GM12864 (cell line): Measurements from ENCODE around the gene RNF213.

Source experiments
- DNase-seq: peaks from one replicate; pipeline ENCODE4 v3.0.0-alpha.2; 2011; ENCODE audit warnings: low read depth
- H3K4me3 ChIP-seq: 2 replicates; pipeline ENCODE4 v1.5.1; 2011; ENCODE audit warnings: mild to moderate bottlenecking, low read depth, low read length, control low read depth
- TF ChIP-seq, protein P1 (sequence below): IDR thresholded peaks from 2 replicates; pipeline ENCODE4 v1.5.1; 2011; ENCODE audit warnings: low read depth, mild to moderate bottlenecking, moderate library complexity, low read length, control low read depth, inconsistent platforms; ENCODE audit errors: missing control alignments

RNF213 gene

DNA sequence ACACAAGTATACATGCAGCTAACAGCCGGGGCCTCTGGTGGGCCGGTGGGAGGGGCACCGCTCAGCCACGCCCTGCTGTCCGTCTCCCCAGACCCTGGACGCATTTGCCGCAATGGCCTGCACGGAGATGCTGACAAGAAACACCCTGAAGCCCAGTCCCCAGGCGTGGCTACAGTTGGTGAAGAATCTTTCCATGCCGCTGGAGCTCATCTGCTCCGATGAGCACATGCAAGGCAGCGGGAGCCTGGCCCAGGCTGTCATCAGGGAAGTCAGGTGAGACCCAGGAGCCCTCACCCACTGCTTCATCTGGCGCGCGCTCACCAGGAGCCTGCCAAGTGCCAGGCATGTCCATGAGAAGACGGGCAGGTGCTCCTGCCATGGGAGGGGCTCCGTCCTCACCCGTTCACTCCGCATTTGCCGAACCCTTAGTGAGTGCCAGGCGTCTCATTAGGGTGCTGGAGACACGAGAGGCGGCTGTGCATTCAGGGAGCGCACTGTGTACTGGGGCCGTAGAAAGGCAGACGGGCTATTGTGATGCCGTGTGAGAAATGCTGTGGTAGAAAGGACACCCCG, 103.0 kb downstream of the RNF213 start:
- TF ChIP-seq, protein P1, sequence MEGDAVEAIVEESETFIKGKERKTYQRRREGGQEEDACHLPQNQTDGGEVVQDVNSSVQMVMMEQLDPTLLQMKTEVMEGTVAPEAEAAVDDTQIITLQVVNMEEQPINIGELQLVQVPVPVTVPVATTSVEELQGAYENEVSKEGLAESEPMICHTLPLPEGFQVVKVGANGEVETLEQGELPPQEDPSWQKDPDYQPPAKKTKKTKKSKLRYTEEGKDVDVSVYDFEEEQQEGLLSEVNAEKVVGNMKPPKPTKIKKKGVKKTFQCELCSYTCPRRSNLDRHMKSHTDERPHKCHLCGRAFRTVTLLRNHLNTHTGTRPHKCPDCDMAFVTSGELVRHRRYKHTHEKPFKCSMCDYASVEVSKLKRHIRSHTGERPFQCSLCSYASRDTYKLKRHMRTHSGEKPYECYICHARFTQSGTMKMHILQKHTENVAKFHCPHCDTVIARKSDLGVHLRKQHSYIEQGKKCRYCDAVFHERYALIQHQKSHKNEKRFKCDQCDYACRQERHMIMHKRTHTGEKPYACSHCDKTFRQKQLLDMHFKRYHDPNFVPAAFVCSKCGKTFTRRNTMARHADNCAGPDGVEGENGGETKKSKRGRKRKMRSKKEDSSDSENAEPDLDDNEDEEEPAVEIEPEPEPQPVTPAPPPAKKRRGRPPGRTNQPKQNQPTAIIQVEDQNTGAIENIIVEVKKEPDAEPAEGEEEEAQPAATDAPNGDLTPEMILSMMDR, result no peak
- DNase-seq, result no peak
- H3K4me3 ChIP-seq, result no peak overlapping the region

GRCh38 chr17:80364091-80364691, 103.5 kb downstream of the RNF213 start:
- no peak for DNase-seq
- no peak overlapping the region for H3K4me3 ChIP-seq
- TF ChIP-seq, protein P1, result no peak

DNA sequence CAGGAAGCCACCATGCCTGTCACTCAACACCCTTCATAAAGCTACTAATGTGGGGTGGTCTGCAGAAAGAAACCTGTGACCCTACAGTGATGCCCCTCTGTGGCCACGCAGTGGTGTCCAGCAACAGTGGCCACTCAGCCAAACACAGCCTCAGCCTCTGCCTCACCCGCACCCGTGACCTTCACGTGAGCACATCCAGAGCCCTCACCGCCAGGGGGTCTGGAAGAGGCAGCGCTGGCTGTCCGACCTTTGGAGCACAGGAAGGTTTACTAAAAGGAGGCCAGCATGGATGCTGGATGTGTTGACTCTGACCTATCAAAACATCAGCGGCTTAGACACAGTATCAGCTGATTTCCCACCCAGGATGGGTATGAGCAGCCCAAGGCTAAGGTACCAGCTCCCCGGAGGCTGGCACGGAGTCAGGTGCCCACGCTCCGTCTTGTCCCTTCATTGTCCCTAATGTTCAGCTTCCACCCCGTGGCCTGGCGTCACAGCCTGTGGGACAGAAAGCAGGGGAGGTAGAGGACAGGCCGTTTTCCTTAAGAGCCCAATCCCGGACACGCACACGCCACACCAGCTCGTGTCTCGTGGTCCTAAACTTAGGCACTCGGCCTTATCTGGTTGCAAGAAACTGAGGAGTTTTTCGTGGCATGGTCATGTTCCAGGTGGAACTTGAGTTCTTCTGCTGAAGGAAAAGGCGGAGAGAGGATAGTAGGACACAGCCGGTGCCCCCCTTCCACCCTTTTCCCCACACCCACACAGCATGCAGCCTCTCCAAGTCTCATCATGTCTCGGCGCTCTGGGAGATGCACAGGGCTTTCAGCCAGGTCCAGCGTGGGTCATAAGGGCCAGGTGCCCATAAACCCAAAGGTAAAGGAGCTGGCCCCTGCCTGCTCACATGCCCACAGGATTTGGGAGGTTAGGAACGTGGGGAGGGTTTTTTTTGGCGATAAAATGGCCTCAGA, 104.6 kb downstream of the RNF213 start:
- TF ChIP-seq, protein P1, result no peak
- no peak for DNase-seq
- no peak overlapping the region for H3K4me3 ChIP-seq

DNA sequence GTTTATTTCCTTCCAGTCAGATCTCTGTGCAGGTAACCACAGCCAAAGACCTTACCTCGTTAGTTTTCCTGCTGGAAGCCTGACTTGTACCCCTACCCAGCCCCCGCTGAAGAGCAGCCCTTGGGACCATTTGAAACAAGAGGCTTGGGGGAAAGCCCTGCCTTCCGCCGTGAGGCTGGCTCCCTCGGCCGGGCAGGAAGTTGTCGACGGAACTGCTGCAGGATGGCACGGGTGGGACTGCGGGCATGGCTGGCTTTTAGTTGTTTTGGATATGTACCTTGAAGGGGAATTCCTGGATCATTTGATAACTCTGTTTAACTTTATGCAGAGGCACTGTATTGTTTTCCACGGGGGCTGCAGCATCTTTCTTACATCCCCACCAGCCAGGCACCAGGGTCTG, 105.3 kb downstream of the RNF213 start:
- H3K4me3 ChIP-seq, result no peak overlapping the region
- no peak for DNase-seq
- TF ChIP-seq, protein P1, result no peak

GRCh38 chr17:80367503-80367902, 106.9 kb downstream of the RNF213 start:
- TF ChIP-seq, protein P1, result no peak
- H3K4me3 ChIP-seq, result no peak overlapping the region
- no peak for DNase-seq

- no peak overlapping the region for H3K4me3 ChIP-seq
- DNase-seq, result no peak
- TF ChIP-seq, protein P1, result no peak
Observed at GRCh38 chr17:80371196-80371595, 110.5 kb downstream of the RNF213 start.
